ENCODE data around the gene ARID1B. TPM values are rescaled to one million over a fixed set of nuclear protein-coding genes. Genes with fewer than 3 reads are reported as not detected.

The ARID1B gene
- polyA plus RNA-seq, 5 donors: 76.6 to 100 (median 83.2) TPM

DNA sequence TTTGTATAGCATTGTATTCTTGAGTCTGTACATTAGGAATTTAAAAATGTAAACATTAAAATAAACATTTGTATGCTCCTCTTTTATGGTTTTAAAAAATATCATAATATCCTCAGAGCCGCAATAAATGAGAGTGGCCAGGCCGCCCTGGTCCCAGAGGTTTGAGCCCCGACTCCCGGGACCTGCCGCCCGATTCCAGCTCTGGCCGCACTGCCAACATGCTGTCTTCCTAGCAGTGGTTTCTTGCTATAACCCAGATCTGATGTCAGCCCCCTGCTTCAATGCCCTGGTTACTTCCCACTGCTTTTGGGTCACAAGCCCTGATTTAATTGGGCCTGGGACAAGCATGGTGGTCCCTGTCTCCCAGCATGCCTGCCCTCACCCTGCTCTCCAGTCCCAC lies 5.4 kb upstream of the ARID1B start:
- no peak for DNase-seq

DNA sequence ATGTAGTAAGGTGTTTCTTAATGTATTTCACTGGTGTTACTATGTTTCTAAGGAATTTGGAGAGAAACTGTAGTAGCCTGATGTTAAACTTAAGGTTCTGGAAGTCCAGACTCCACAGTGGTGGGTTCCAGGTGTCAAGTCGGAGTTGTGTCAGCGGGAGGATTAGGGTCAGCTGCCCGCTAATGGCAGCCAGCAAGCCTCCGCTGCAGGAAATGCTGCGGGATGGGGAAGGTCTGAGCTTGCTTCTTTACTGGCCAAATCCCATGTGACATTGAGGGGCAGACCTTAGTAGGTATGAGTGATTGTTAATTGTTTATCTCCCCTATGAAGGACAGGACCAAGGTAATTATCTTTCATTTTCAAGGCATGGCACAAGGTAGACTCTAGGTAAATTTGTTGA lies 3.7 kb upstream of the ARID1B start:
- DNase-seq: no peak

GRCh38 chr6:156773935-156774852 lies 3.0 kb upstream of the ARID1B start:
- DNase-seq: no peak

- no peak for DNase-seq
Observed at GRCh38 chr6:156774863-156775405, 2.2 kb upstream of the ARID1B start.

- no peak for DNase-seq
Observed at GRCh38 chr6:156775717-156776116, 1.5 kb upstream of the ARID1B start.

- DNase-seq: peak; percentile 54 to 64
Observed at GRCh38 chr6:156776470-156776839, 723 bp upstream of the ARID1B start.

DNA sequence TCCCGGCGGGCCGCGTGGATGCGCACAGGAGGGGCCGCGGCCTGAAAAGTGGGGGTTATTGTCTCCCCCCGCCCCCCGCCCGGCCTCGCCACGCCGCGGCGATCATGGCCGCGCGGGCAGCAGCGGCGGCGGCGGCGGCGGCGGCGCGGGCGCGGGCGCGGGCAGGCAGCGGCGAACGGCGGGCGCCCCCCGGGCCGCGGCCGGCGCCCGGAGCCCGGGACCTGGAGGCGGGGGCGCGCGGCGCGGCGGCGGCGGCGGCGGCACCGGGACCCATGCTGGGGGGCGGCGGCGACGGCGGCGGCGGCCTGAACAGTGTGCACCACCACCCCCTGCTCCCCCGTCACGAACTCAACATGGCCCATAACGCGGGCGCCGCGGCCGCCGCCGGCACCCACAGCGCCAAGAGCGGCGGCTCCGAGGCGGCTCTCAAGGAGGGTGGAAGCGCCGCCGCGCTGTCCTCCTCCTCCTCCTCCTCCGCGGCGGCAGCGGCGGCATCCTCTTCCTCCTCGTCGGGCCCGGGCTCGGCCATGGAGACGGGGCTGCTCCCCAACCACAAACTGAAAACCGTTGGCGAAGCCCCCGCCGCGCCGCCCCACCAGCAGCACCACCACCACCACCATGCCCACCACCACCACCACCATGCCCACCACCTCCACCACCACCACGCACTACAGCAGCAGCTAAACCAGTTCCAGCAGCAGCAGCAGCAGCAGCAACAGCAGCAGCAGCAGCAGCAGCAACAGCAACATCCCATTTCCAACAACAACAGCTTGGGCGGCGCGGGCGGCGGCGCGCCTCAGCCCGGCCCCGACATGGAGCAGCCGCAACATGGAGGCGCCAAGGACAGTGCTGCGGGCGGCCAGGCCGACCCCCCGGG lies 637 bp downstream of the ARID1B start:
- DNase-seq: peak in 1 of 2 donors; percentile 74

DNA sequence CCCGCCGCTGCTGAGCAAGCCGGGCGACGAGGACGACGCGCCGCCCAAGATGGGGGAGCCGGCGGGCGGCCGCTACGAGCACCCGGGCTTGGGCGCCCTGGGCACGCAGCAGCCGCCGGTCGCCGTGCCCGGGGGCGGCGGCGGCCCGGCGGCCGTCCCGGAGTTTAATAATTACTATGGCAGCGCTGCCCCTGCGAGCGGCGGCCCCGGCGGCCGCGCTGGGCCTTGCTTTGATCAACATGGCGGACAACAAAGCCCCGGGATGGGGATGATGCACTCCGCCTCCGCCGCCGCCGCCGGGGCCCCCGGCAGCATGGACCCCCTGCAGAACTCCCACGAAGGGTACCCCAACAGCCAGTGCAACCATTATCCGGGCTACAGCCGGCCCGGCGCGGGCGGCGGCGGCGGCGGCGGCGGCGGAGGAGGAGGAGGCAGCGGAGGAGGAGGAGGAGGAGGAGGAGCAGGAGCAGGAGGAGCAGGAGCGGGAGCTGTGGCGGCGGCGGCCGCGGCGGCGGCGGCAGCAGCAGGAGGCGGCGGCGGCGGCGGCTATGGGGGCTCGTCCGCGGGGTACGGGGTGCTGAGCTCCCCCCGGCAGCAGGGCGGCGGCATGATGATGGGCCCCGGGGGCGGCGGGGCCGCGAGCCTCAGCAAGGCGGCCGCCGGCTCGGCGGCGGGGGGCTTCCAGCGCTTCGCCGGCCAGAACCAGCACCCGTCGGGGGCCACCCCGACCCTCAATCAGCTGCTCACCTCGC lies 1.5 kb downstream of the ARID1B start:
- peak in 1 of 2 donors; percentile 59 for DNase-seq

DNA sequence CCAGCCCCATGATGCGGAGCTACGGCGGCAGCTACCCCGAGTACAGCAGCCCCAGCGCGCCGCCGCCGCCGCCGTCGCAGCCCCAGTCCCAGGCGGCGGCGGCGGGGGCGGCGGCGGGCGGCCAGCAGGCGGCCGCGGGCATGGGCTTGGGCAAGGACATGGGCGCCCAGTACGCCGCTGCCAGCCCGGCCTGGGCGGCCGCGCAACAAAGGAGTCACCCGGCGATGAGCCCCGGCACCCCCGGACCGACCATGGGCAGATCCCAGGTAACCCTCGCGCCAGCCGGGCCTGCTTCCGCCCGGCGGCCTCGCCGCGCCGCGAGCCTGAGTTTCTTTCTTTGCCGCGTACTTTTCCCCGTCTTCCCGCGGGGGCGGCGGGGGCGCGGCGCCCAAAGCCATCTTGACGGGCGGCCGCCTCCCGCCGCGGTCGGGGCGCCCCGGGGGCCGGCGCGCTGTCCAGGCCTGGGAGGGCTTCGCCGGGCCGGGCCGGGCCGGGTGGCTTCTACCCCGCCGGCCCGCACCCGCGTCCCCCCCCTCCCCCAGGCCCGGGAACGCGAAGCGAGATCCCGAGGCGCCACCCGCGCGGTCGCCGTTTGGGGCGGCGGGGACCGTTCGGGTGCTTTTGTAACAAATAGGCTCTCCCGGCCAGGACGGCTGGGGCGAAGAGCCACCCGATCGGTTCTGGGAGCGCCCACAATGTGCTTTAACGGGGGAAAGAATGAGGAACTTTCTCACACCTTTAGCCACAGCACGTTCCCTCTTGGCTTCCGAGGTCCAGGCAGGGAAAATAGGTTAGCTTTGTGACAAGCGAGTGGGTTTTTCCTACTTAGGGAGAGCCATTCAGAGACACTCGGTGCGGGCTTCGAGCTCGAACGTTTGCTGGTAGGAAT lies 2.3 kb downstream of the ARID1B start:
- DNase-seq: no peak

DNA sequence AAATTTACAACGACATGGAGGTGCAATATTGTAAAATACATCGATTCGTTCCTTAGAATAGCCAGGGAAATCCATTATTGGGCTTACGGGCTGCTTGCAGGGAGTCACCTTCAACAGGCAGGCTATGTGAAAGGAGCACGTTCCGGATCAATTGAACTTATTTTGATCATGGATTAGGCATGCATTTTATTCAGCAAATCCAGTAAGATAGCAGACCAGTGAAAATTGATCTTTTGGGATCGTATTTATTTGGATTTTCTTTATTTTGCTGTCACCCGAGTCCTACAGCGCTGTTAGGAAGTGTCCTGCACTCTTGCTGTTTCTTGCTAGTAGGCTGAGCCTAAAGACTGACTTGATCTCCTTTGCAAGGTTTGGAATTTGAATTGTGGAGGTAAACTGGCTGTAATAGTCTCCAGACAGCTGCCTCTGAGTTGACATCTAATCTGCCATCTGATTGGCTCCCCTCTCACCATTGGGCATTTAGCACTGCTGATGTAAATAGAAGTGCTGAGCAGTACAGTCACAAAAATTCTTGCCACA lies 3.0 kb downstream of the ARID1B start:
- DNase-seq: peak; percentile 62 to 71

- no peak for DNase-seq
Observed at GRCh38 chr6:156780962-156781853, 4.0 kb downstream of the ARID1B start.

DNA sequence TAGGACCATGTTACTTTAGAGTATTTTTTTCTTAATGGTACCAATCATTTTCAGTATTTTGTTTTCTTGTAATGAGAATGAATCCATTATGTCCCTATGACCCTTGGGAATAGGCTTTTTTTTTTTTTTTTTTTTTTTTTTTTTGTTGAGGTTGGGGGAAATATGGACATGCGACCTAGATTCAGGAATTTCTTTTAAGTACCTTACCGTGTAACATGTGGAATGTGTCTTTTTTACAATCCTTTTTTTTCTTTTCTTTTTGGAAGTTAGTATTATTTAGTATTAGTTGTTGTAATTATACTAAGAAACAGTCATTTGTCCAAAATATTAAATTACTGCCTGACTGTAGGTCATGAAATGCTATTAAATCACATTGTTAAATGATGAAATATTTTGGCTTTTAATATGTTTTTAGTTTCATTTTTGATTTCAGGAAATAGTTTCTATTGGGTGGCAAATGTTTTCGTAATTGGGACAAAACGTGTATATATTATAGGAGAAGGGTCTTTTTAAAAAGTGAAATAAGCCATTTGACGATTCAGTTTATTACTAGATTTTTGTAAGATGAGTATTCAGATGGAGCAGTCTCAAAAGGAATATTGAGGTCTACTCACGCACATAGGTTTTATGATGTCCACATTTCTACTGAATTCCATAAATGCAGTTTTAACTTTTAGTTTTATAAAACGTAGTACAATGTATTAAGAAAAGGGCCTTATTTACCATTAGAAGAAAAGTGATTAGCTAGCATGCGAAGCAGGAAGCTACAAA lies 4.9 kb downstream of the ARID1B start:
- no peak for DNase-seq

DNA sequence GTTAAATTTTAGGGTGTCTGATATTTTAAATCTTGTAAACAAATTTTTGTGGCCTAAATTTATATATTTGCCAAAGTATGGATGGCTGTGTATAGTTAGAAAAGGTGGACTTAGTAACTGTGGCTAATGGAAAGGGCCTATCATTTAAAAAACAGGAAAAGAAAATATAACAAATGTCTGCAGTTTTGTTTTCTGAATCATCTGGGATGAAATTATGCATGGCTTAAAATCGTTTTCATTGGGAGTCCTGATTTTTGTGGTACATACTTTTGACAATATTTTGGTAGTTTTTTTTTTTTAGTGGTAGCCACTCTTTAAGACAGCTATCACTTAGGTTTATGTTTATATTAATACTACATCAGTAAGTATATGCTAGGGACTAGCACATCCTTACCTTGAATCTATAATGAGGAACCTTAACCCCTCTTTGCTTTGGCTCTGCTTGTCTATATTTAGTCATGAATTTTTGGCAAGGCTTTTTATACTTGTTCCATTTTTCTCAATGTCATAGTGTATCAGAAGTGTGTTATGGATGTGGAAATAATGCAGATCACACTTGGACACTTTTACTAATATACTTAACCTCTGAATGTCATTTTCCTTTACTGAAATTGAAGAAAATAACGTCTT lies 5.6 kb downstream of the ARID1B start:
- no peak for DNase-seq

- DNase-seq: no peak
Observed at GRCh38 chr6:156783958-156784357, 6.8 kb downstream of the ARID1B start.

GRCh38 chr6:156786652-156787051 lies 9.5 kb downstream of the ARID1B start:
- no peak for DNase-seq

DNA sequence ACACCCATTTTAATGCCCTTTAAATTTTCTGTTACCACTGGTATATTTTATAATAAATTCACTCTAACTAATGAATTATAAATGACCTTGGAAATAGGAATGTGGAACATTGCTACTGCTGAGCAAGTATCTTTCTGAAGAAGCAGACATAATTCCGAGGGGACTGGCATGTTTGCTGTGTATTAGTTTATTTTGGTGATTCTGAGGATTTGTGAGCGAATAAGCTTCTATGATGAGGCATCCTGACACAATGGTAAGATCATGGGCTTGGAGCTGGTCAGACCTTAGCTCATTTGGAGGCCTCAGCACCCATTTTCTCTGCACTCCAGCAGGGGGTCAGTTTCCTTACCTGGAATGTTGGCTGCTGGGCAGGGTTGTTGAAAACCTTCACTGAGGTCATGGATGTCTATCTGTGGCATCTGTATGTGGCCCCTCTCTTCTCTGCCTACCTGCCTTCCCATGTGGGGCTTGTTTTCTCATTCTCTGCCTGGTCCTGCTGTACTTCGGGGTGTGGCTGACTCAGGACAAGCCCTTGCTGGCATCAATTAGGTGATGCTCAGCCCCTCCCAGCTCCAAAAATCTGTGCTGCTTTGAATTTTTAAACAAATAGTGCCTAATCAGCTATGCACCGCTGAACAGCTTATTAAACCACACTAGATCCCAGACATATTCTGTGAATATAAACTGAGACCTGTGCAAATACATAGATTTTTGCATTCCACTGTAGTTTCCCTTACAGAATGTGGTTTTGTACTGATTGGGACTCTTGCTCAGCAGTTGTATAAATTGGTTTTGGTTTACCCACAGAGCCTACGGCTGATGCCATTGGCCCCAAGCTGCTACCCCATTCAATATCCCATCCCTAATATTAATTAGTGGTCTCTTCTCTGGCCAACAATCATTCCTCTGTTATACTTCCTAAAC lies 10.7 kb downstream of the ARID1B start:
- no peak for DNase-seq

Data from right lung (tissue), 5 donors.